Endothelial cell of umbilical vein (primary cell): ENCODE results near the gene RASSF3. TPM values are rescaled to one million over a fixed set of nuclear protein-coding genes. Genes with fewer than 3 reads are reported as not detected.
A peak's percentile ranks its signal among the peaks of the same experiment; 100 is the strongest.

ENCODE experiments used
- BruUV-seq: library from RNA; stranded (reverse); fragments of 400-500 nt; replicated peaks from 2 replicates; lab custom pipeline; 2021; lab: Mats Ljungman, UMichigan
- CTCF ChIA-PET: fragments of 300-600, 350-600 bp; sonication (Branson Sonifier 250); formaldehyde crosslinking; loops from one replicate; lab custom pipeline; 2021; ENCODE audit warnings: antibody characterized with exemption, inconsistent platforms; lab: Charles Lee
- POLR2A ChIA-PET: fragments of 300-600, 350-600 bp; sonication (Branson Sonifier 250); formaldehyde crosslinking; loops from one replicate; lab custom pipeline; 2021; ENCODE audit warnings: antibody characterized with exemption, inconsistent platforms; lab: Charles Lee
- DNase-seq: peaks from one replicate; pipeline ENCODE4 v3.0.0-alpha.2; 2011; ENCODE audit warnings: low read depth, low spot score
- FAIRE-seq: peaks from 2 replicates; lab custom pipeline; 2011; peaks lifted over from hg19 to GRCh38; lab: Jason Lieb, UNC
- H2AFZ ChIP-seq: 2 replicates; pipeline ENCODE4 v1.6.0; 2012; ENCODE audit warnings: low read depth, low read length, control low read depth, inconsistent platforms
- H3K27ac ChIP-seq: 2 replicates; pipeline ENCODE4 v1.5.1; 2011; ENCODE audit warnings: low read depth, mild to moderate bottlenecking, control low read depth, low read length, moderate library complexity; ENCODE audit not compliant: insufficient read depth
- H3K27me3 ChIP-seq, 2 experiments: 2 replicates each; pipeline versions ENCODE4 v1.6.0 to v1.6.1; 2011; ENCODE audit warnings: low read length in 2 of 2, mixed read lengths in 1 of 2; ENCODE audit not compliant: control insufficient read depth in 2 of 2, insufficient read depth in 2 of 2
- H3K36me3 ChIP-seq, 2 experiments: 2 replicates in 1 of 2; 3 replicates in 1 of 2; pipeline ENCODE4 v1.5.1; 2011; ENCODE audit warnings: low read length in 2 of 2, mild to moderate bottlenecking in 1 of 2, moderate library complexity in 1 of 2; ENCODE audit not compliant: control insufficient read depth in 2 of 2, insufficient read depth in 2 of 2; ENCODE audit errors: extremely low read depth in 1 of 2
- H3K4me1 ChIP-seq: 3 replicates; pipeline ENCODE4 v1.5.1; 2011; ENCODE audit warnings: mild to moderate bottlenecking, low read length; ENCODE audit not compliant: control insufficient read depth, insufficient read depth; ENCODE audit errors: extremely low read depth
- H3K4me2 ChIP-seq: 2 replicates; pipeline ENCODE4 v1.6.1; 2011; ENCODE audit warnings: low read length, control low read depth, mixed read lengths; ENCODE audit not compliant: insufficient read depth
- H3K4me3 ChIP-seq, 3 experiments: fragments of 200-600 bp in 1 of 3; sonication (generic), shearing (Covaris generic) in 1 of 3; replicated peaks in 1 of 3; 2 replicates each; pipeline ENCODE4 v1.5.1; 2011 to 2016; ENCODE audit warnings: control low read depth in 3 of 3, low read length in 3 of 3, mild to moderate bottlenecking in 2 of 3, inconsistent platforms in 1 of 3, low read depth in 1 of 3, moderate library complexity in 1 of 3; ENCODE audit not compliant: insufficient read depth in 1 of 3
- H3K79me2 ChIP-seq: 2 replicates; pipeline ENCODE4 v1.6.0; 2012; ENCODE audit warnings: low read length, inconsistent platforms; ENCODE audit not compliant: control insufficient read depth, insufficient read depth
- H3K9ac ChIP-seq: replicated peaks from 2 replicates; pipeline ENCODE3; 2011; ENCODE audit warnings: low read length, control low read depth; ENCODE audit not compliant: insufficient read depth; ENCODE audit errors: extremely low read depth
- H3K9me1 ChIP-seq: replicated peaks from 3 replicates; pipeline ENCODE4 v1.6.0; 2011; ENCODE audit warnings: mild to moderate bottlenecking, low read length; ENCODE audit not compliant: control insufficient read depth, insufficient read depth; ENCODE audit errors: extremely low read depth
- H3K9me3 ChIP-seq: replicated peaks from 2 replicates; pipeline ENCODE4 v1.5.1; 2012; ENCODE audit warnings: low read length, inconsistent platforms; ENCODE audit not compliant: control insufficient read depth, insufficient read depth
- H4K20me1 ChIP-seq: replicated peaks from 2 replicates; pipeline ENCODE3; 2011; ENCODE audit warnings: mild to moderate bottlenecking, low read length; ENCODE audit not compliant: control insufficient read depth, insufficient read depth; ENCODE audit errors: extremely low read depth
- EZH2 ChIP-seq: IDR thresholded peaks from 2 replicates; pipeline ENCODE4 v1.6.1; 2012; ENCODE audit warnings: borderline replicate concordance, low read depth, mild to moderate bottlenecking, moderate library complexity, low read length, inconsistent platforms; ENCODE audit not compliant: severe bottlenecking
- FOS ChIP-seq: IDR thresholded peaks from 2 replicates; pipeline ENCODE4 v1.6.1; 2011; ENCODE audit warnings: mild to moderate bottlenecking, low read length, moderate library complexity, borderline replicate concordance; ENCODE audit not compliant: insufficient read depth
- GATA2 ChIP-seq: IDR thresholded peaks from 2 replicates; pipeline ENCODE4 v1.7.0; 2011; ENCODE audit warnings: low read depth, mild to moderate bottlenecking, moderate library complexity, mixed read lengths, low read length; ENCODE audit not compliant: insufficient read length, insufficient read depth
- JUN ChIP-seq: IDR thresholded peaks from 2 replicates; pipeline ENCODE4 v1.6.1; 2011; ENCODE audit warnings: borderline replicate concordance, low read depth; ENCODE audit not compliant: insufficient read length, insufficient read depth
- MYC ChIP-seq: IDR thresholded peaks from one replicate; pipeline ENCODE4 v1.6.1; 2011; ENCODE audit warnings: mild to moderate bottlenecking, low read depth, low read length
- POLR2A ChIP-seq: IDR thresholded peaks from 2 replicates; pipeline ENCODE4 v1.6.1; 2012; ENCODE audit warnings: low read depth, mild to moderate bottlenecking, control low read depth, low read length
- POLR2AphosphoS5 ChIP-seq: IDR thresholded peaks from 2 replicates; pipeline ENCODE4 v1.6.1; 2012; ENCODE audit warnings: low read depth, mild to moderate bottlenecking, control low read depth, low read length, moderate library complexity; ENCODE audit not compliant: insufficient read depth
- dilution Hi-C: fragments of 300-500 bp; cut with MboI; formaldehyde crosslinking; loops from one replicate; pipeline ENCODE4 v1.15.0; 2019; ENCODE audit warnings: low sequenced_read_pairs; ENCODE audit not compliant: extremely low pct_ligation_motif_present
- intact Hi-C: fragments of 100-400 bp; cut with micrococcal nuclease; formaldehyde crosslinking; loops from one replicate; pipeline ENCODE4 v1.10.0; 2022
- polyA plus RNA-seq, 4 experiments: library from polyadenylated mRNA; depleted of rRNA in 3 of 4; stranded (reverse) in 3 of 4; unstranded in 1 of 4; fragments of >200 nt; gene quantifications; 2 replicates each; pipeline versions ENCODE4 v1.2.1 to v1.2.3, GENCODE V29; 2011 to 2012; ENCODE audit warnings: missing spikeins in 1 of 4
- total RNA-seq: library from RNA; stranded (reverse); gene quantifications from 2 replicates; pipeline ENCODE4 v1.2.3, GENCODE V29; 2021
- TF ChIP-seq, protein P1 (sequence below): IDR thresholded peaks from 2 replicates; pipeline ENCODE4 v1.6.1; 2011; ENCODE audit not compliant: insufficient read depth, insufficient read length
- TF ChIP-seq, protein P2 (sequence below), 2 donors: IDR thresholded peaks; 1 replicate in 1 of 2; 2 replicates in 1 of 2; pipeline ENCODE4 v1.5.1; 2011; ENCODE audit warnings: low read length in 2 of 2, mild to moderate bottlenecking in 2 of 2, moderate library complexity in 2 of 2, control low read depth in 1 of 2, inconsistent platforms in 1 of 2, low read depth in 1 of 2; ENCODE audit not compliant: insufficient read depth in 1 of 2; ENCODE audit errors: extremely low read depth in 1 of 2

The RASSF3 gene
- total and polyA plus RNA-seq, 2 donors (not counting 3 experiments of a cell fraction or from before 2014, with no cell fraction given): 20.2 to 60.8 TPM

DNA sequence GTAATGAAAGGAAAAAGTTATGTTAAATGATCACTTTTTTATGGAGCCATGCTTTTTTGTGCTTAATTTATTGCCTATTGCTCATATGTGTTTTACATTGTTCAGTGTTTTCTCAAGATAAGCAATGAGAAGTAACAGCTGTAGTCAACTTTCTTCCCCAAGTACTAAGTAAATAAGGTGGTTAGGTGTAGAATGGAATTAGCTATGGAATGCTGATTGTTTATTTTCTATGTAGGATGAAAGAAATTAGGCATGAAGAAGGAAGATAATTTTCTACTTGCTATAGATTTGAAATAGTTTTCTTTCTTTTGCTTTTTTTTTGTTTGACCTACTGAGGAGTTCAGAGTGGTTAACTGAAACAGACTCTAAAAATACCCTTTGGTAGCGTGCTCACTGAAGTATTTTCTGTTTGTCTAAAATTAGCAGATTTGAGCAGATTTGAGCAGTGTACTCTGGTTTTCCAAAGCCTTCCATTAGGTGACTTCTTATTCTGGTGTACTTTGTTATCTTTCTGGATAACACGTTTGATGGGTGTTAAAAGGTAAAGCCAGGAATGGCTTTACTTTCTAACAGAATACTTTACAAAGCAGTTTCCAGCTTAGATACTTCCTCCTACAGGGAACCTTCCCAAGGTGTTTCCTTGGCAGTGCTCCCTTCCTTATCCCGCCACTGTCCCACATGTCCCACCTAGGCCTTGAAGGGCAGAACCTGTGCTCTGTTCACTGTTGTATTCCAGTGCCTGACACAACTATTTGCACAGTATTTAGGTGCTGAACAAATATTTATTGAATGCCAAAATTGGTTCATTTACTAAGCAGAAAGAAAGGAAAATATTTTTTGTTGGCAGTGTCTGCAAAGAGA, 56.0 kb downstream of the RASSF3 start:
- Histone ChIP-seq H3K27ac (peak overlapping the region; percentile 67), H4K20me1 (no peaks in the 10 kb centered on the region), H3K36me3 (no peaks in the 10 kb centered on the region), H3K27me3 (no peaks in the 10 kb centered on the region), H3K9me1 (no peaks in the 10 kb centered on the region), H3K79me2 (peaks cover 76% of the 10 kb centered on the region), H3K9me3 (no peaks in the 10 kb centered on the region), H3K4me2 (peak overlapping the region; percentile 66), H3K4me3 (no peak overlapping the region), H3K4me1 (peaks cover 48% of the 10 kb centered on the region), H2AFZ (no peak overlapping the region), H3K9ac (peak overlapping the region; percentile 40)
- dilution Hi-C loops (no loop called here), intact Hi-C loops (no loop called here)
- POLR2A ChIA-PET: no interaction called here
- peak; percentile 73 for DNase-seq
- no TSS peak for BruUV-seq
- TF ChIP-seq FOS (no peak), POLR2A (no peak), MYC (no peak), EZH2 (no peak), JUN (no peak), POLR2AphosphoS5 (no peak), GATA2 (no peak)
- TF ChIP-seq, protein P1, sequence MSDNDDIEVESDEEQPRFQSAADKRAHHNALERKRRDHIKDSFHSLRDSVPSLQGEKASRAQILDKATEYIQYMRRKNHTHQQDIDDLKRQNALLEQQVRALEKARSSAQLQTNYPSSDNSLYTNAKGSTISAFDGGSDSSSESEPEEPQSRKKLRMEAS: no peak
- TF ChIP-seq, protein P2, sequence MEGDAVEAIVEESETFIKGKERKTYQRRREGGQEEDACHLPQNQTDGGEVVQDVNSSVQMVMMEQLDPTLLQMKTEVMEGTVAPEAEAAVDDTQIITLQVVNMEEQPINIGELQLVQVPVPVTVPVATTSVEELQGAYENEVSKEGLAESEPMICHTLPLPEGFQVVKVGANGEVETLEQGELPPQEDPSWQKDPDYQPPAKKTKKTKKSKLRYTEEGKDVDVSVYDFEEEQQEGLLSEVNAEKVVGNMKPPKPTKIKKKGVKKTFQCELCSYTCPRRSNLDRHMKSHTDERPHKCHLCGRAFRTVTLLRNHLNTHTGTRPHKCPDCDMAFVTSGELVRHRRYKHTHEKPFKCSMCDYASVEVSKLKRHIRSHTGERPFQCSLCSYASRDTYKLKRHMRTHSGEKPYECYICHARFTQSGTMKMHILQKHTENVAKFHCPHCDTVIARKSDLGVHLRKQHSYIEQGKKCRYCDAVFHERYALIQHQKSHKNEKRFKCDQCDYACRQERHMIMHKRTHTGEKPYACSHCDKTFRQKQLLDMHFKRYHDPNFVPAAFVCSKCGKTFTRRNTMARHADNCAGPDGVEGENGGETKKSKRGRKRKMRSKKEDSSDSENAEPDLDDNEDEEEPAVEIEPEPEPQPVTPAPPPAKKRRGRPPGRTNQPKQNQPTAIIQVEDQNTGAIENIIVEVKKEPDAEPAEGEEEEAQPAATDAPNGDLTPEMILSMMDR (IDR thresholded peaks at IDR 0.05; ENCODE audit: extremely low read depth in 1 of 2, insufficient read depth in 1 of 2, low read depth in 1 of 2, low read length in 2 of 2): no peak
- no peak for FAIRE-seq
- CTCF ChIA-PET: interaction anchor here (1.0 to 1.5 kb wide), 6 partner anchors 10 to 55 kb away, joined by 3 to 6 read pairs (median 4); partner anchors contain the start of gene RASSF3
